HG03025 (cell line): ENCODE results near the gene TCAIM.
A peak's percentile ranks its signal among the peaks of the same experiment; 100 is the strongest.

Source experiments
- ATAC-seq: cut with Tn5 transposase; IDR thresholded peaks from one replicate; pipeline ENCODE4 v1.9.1; 2021; ENCODE audit warnings: mild to moderate bottlenecking, moderate library complexity; ENCODE audit not compliant: unreplicated experiment, low FRiP score

TCAIM gene

DNA sequence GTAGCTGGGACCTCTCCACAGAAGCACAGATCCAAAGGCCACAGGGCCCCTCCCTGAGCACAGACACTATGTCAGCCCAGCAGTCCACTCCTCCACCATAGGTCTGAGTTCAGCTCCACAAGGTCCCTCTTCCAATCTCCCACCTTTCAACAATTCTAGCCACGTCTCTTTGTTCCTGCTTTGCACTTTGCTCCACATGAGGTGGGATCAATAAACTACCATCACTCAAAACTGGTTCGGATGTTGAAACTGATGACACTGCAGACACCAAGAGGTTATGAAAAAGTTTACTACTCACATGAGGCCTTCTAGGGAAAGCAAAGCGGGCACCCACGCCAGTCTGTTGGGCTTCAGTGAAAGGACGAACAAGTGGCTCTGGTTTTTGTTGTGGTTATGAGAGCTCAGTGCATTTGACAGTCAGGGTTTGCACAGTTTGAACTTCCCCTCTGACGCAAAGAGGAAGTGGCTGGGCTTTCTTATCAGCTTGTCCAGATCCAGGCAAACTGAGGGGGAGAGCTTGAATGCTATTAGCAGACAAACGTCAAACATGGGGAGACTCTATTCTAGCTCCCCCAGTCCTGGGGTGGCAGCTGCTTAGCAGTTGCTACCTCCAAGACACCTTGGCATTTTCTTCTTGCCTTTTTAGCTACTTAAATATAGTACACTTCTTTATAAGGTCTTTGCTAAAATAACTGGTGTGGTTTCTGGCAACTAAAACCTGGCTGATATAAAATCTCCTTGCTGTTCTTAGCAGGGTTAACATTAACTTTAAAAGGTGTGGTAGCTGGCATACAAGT lies 101.1 kb downstream of the TCAIM start:
- ATAC-seq, result peak; percentile 95

DNA sequence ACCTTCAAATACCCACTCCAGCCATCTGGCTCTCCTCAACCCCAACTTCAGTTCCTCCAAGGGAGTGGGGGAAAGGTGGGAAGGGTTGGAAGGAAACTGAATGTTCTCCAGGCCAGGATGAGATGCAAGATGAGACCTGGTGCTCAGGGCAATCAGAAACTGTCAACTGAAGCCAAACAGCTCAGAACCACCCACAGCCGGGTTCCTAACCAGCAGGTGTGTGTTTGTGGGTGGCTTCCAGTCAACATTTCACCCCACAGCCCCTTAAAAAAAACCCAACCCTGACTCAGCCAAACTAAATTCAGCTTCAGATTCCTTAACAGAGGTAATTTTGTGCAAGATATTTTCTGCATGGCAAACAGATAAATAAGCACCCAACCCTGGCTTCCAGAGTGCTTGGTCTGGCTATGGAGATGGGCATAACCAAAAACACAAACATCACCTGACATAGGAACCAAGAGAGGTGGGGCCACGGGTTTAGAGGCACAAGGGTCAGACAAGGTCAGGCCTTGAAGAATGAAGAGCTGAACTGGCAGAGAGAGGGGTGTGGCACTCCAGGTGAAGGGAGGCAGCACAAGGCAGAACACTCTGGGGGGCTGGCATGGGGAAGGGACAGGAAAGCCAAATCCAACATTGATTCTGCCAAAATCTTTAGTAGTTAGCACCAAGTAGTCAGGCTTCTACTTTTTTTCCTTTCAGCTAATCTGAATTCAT lies 104.2 kb downstream of the TCAIM start:
- ATAC-seq, result no peak

DNA sequence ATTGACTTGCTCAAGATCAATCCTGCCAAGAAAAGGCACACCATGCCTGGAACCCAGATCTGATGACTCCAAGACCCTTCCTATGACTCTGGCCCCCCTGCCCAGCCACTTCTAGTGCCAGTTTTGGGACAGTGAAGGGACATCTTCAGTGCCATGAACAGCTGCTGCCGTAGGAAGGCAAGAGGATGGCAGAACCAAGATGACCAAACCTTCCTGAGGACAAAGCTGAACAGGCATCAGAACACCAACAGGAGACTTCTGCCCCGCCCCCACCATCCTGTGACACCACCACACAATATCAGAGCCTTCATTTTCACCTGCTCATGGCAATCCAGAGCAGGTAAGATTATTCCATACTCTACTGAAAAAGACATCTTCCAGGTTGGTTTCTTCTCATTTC lies 105.9 kb downstream of the TCAIM start:
- no peak for ATAC-seq

- ATAC-seq, result no peak
Measured at GRCh38 chr3:44444896-44445691, 106.5 kb downstream of the TCAIM start.

- ATAC-seq, result no peak
Measured at GRCh38 chr3:44445786-44446185, 107.2 kb downstream of the TCAIM start.

DNA sequence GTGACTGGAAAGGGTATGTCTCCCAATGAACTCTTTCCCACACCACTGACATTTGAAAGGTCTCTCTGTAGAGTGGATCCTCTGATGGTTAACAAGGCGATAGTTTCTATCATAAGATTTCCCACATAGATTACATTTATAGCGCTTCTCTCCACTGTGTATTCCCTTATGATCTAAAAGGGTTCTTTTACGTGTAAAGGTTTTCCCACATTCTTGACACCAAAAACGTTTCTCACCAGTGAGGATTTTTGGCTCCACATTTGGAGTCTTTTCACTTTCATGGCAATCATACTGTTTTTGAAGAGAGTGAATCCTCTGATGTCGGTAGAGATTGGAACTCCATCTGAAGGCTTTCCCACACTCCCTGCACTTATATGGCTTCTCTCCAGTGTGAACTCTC lies 108.4 kb downstream of the TCAIM start:
- ATAC-seq, result no peak

GRCh38 chr3:44451441-44451840 lies 112.9 kb downstream of the TCAIM start:
- no peak for ATAC-seq

DNA sequence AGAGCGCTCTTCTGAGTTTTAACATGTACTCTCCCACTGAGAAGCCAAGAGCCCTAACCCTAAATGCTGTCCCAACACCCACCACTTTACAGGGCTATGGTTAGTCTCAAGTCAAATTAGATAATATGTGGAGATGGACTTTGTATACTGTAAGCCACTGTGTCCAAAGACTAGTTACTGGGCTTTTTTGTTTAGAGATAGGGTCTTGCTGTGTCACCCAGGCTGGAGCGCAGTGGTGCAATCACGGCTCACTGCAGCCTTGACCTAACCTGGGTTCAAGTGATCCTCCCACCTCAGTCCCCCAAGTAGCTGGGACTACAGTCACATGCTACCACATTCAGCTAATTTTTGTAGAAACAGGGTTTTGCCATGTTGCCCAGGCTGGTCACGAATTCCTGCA lies 115.7 kb downstream of the TCAIM start:
- ATAC-seq, result no peak

GRCh38 chr3:44455318-44455717 lies 116.8 kb downstream of the TCAIM start:
- no peak for ATAC-seq
